Peyer's patch (tissue), 4 donors: ENCODE measurements around the gene AMIGO1. TPM values are rescaled to one million over a fixed set of nuclear protein-coding genes. Genes with fewer than 3 reads are reported as not detected.

Source experiments
- DNase-seq, 3 donors: peaks; one replicate each; pipeline ENCODE4 v3.0.0-alpha.2; 2017 to 2019
- H3K27ac ChIP-seq, 4 donors: fragments of 200-600 bp; sonication (generic); one replicate each; pipeline ENCODE4 v1.5.1; 2016 to 2019
- H3K27me3 ChIP-seq, 2 donors: fragments of 200-600 bp; sonication (generic); one replicate each; pipeline ENCODE4 v1.5.1; 2019
- H3K36me3 ChIP-seq, 3 donors: fragments of 200-600 bp; sonication (generic); one replicate each; pipeline ENCODE4 v1.5.1; 2016 to 2019
- H3K4me1 ChIP-seq, 4 donors: fragments of 200-600 bp; sonication (generic); one replicate each; pipeline ENCODE4 v1.5.1; 2016 to 2019
- H3K4me3 ChIP-seq, 4 donors: fragments of 200-600 bp; sonication (generic); 1 replicate in 3 of 4; 2 replicates in 1 of 4; pipeline ENCODE4 v1.5.1; 2016 to 2019; ENCODE audit warnings: mild to moderate bottlenecking in 1 of 4
- H3K9me3 ChIP-seq, 4 donors: fragments of 200-600 bp; sonication (generic); one replicate each; pipeline ENCODE4 v1.5.1; 2016 to 2019; ENCODE audit warnings: mild to moderate bottlenecking in 1 of 4
- CTCF ChIP-seq, 6 experiments: fragments of 450-650 bp in 4 of 6; fragments of 200-600 bp in 2 of 6; sonication (generic) in 1 of 6; IDR thresholded peaks; one replicate each; pipeline ENCODE4 v1.5.1; 2017 to 2019; ENCODE audit warnings: antibody characterized with exemption in 6 of 6, mild to moderate bottlenecking in 3 of 6, moderate library complexity in 1 of 6
- POLR2A ChIP-seq, 2 donors: fragments of 450-650 bp; IDR thresholded peaks; one replicate each; pipeline ENCODE4 v1.5.1; 2017; ENCODE audit warnings: antibody characterized with exemption in 2 of 2, mild to moderate bottlenecking in 2 of 2, moderate library complexity in 2 of 2
- total RNA-seq, 4 donors: library from RNA; depleted of rRNA; stranded (reverse); fragments of >200 nt; gene quantifications; one replicate each; pipeline ENCODE4 v1.1.0, GENCODE V29; 2016

Gene AMIGO1
- total RNA-seq = 1 to 10 TPM; 2.5 to 7.4 (median 5.0) TPM

- DNase-seq = peak; percentile 66 to 81 (median 78)
- H3K27ac ChIP-seq = peak within 1 kb of the TSS in 3 of 4 donors; percentile 40 to 72 (median 49)
- H3K4me1 ChIP-seq = peaks cover 0 to 17% (median 2%) of the 10 kb centered on the region in 4 donors
- TF ChIP-seq CTCF (IDR thresholded peaks at IDR 0.05) (no peak), POLR2A (IDR thresholded peaks at IDR 0.05) (peak in 1 of 2 donors; percentile 23)
- H3K9me3 ChIP-seq = no peaks in the 10 kb centered on the region
- peak within 1 kb of the TSS; percentile 75 to 95 (median 84) for H3K4me3 ChIP-seq
- H3K27me3 ChIP-seq = no peaks in the 10 kb centered on the region
- H3K36me3 ChIP-seq = no peaks in the 10 kb centered on the region
These were observed at the start of gene AMIGO1 for GRCh38 chr1:109509176-109510134. TSS of gene AMIGO1 (minus strand) at chr1:109509727. CDS start at chr1:109508912, 815 bp downstream.

GRCh38 chr1:109557520-109557919 lies 48.0 kb upstream of the AMIGO1 start:
- DNase-seq = no peak
- Histone ChIP-seq H3K4me3 (no peak overlapping the region), H3K27ac (no peak overlapping the region), H3K36me3 (no peaks in the 10 kb centered on the region), H3K27me3 (no peaks in the 10 kb centered on the region), H3K4me1 (peaks cover 0 to 21% (median 0%) of the 10 kb centered on the region in 4 donors), H3K9me3 (no peaks in the 10 kb centered on the region)
- TF ChIP-seq POLR2A (IDR thresholded peaks at IDR 0.05) = no peak
- TF ChIP-seq CTCF (IDR thresholded peaks at IDR 0.05) = no peak

GRCh38 chr1:109556563-109556962 lies 47.0 kb upstream of the AMIGO1 start:
- no peak overlapping the region for H3K4me3 ChIP-seq
- H3K4me1 ChIP-seq = peaks cover 0 to 24% (median 0%) of the 10 kb centered on the region in 4 donors
- no peak for TF ChIP-seq CTCF (IDR thresholded peaks at IDR 0.05)
- TF ChIP-seq POLR2A (IDR thresholded peaks at IDR 0.05) = no peak
- no peaks in the 10 kb centered on the region for H3K9me3 ChIP-seq
- no peaks in the 10 kb centered on the region for H3K36me3 ChIP-seq
- no peaks in the 10 kb centered on the region for H3K27me3 ChIP-seq
- H3K27ac ChIP-seq = no peak overlapping the region
- DNase-seq = no peak

- TF ChIP-seq CTCF (IDR thresholded peaks at IDR 0.05) = no peak
- peak; percentile 100 for TF ChIP-seq POLR2A (IDR thresholded peaks at IDR 0.05)
- peak; percentile 97 to 99 (median 98) for DNase-seq
- Histone ChIP-seq H3K9me3 (no peaks in the 10 kb centered on the region), H3K27me3 (no peaks in the 10 kb centered on the region), H3K4me1 (peaks cover 0 to 41% (median 4%) of the 10 kb centered on the region in 4 donors), H3K4me3 (peak within 1 kb of the TSS; percentile 67 to 82 (median 76)), H3K36me3 (no peaks in the 10 kb centered on the region), H3K27ac (peak within 1 kb of the TSS; percentile 91 to 95 (median 94))
These were observed 39.1 kb upstream of the AMIGO1 start, which contains the start of gene GNAI3 for GRCh38 chr1:109548321-109549267. TSS of gene GNAI3 (plus strand) at chr1:109548615. CDS start at chr1:109548721, 106 bp downstream.
